ENCODE results near the gene DNAAF3. TPM values are rescaled to one million over a fixed set of nuclear protein-coding genes. Genes with fewer than 3 reads are reported as not detected.
"Not testable (repeated sequence)": the region's sequence is repeated elsewhere in the genome, so short reads cannot be mapped to it uniquely, and the experiment has no call there.

Gene DNAAF3
- total RNA-seq, 4 donors from 2014 or later: 3.3 to 9.1 (median 5.5) TPM

GRCh38 chr19:55208880-55209692 lies 42.7 kb upstream of the DNAAF3 start, which contains the start of gene PTPRH:
TSS of gene PTPRH (minus strand) at chr19:55209501. CDS start at chr19:55209433, 68 bp downstream.
- WGBS, 2 donors: 55 to 70% methylated on average over 4 to 8 of the region's 18 CpGs
- no peaks in the 10 kb centered on the region for H3K27me3 ChIP-seq
- no peak within 1 kb of the TSS for H3K27ac ChIP-seq
- no peaks in the 10 kb centered on the region for H3K9me3 ChIP-seq
- H3K36me3 ChIP-seq: no peaks in the 10 kb centered on the region
- no peak for TF ChIP-seq CTCF (IDR thresholded peaks at IDR 0.05)
- no peak for TF ChIP-seq POLR2A (IDR thresholded peaks at IDR 0.05)
- intact Hi-C loops (cut with DNase I): no loop called here
- no peak within 1 kb of the TSS for H3K4me3 ChIP-seq (replicated peaks in 1 of 3)
- peaks cover 0 to 8% of the 10 kb centered on the region in 2 donors for H3K4me1 ChIP-seq
- DNase-seq: no peak

- no peak overlapping the region for H3K27ac ChIP-seq
- peaks cover 0 to 8% of the 10 kb centered on the region in 2 donors for H3K4me1 ChIP-seq
- no peak overlapping the region for H3K4me3 ChIP-seq (replicated peaks in 1 of 3)
- WGBS, 2 donors: 58 to 72% methylated on average over 14 to 16 of the region's 29 CpGs
- TF ChIP-seq POLR2A (IDR thresholded peaks at IDR 0.05) (no peak), CTCF (IDR thresholded peaks at IDR 0.05) (no peak)
- H3K9me3 ChIP-seq: no peaks in the 10 kb centered on the region
- intact Hi-C loops (cut with DNase I): no loop called here
- no peaks in the 10 kb centered on the region for H3K27me3 ChIP-seq
- no peaks in the 10 kb centered on the region for H3K36me3 ChIP-seq
- peak; percentile 70 to 84 for DNase-seq
Observed at GRCh38 chr19:55206664-55207500, 40.5 kb upstream of the DNAAF3 start.

DNA sequence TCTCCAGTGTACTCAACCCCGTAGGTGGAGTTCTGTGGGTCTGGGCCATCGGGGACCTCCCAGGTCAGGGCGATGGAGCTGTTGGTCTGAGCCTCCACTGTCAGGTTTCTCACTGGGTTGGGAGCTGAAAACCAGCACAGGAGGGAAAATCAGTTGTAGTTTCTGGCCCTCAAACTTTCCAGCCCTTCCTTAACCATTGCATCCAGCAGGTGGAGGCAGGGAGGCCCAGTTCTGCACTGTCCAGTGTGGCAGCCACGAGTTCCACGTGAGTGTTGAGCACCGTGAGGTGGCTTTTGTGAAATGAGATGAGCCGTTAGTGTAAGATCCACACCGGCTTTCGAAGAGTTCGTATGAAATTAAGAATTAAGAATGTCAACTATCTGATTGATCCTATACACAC lies 35.8 kb upstream of the DNAAF3 start:
- H3K36me3 ChIP-seq; H3K4me3 ChIP-seq (replicated peaks in 1 of 3); intact Hi-C loops (cut with DNase I); H3K9me3 ChIP-seq; DNase-seq; H3K27ac ChIP-seq; H3K27me3 ChIP-seq; H3K4me1 ChIP-seq: not testable (repeated sequence)
- 67 to 74% methylated on average over 10 of the region's 10 CpGs for WGBS, 2 donors

- H3K27ac ChIP-seq: no peak overlapping the region
- intact Hi-C loops (cut with DNase I): no loop called here
- no peaks in the 10 kb centered on the region for H3K4me1 ChIP-seq
- H3K36me3 ChIP-seq: no peaks in the 10 kb centered on the region
- DNase-seq: no peak
- no peaks in the 10 kb centered on the region for H3K27me3 ChIP-seq
- no peak overlapping the region for H3K4me3 ChIP-seq (replicated peaks in 1 of 3)
- TF ChIP-seq CTCF (IDR thresholded peaks at IDR 0.05) (no peak), POLR2A (IDR thresholded peaks at IDR 0.05) (no peak)
- WGBS, 2 donors: 65 to 73% methylated on average over 4 to 5 of the region's 5 CpGs
- H3K9me3 ChIP-seq: no peaks in the 10 kb centered on the region
Observed at GRCh38 chr19:55199620-55200204, 33.3 kb upstream of the DNAAF3 start.

- no peaks in the 10 kb centered on the region for H3K9me3 ChIP-seq
- H3K27ac ChIP-seq: no peak overlapping the region
- TF ChIP-seq POLR2A (IDR thresholded peaks at IDR 0.05) (no peak), CTCF (IDR thresholded peaks at IDR 0.05) (no peak)
- DNase-seq: no peak
- no peaks in the 10 kb centered on the region for H3K4me1 ChIP-seq
- H3K27me3 ChIP-seq: no peaks in the 10 kb centered on the region
- 56 to 71% methylated on average over 3 of the region's 5 CpGs for WGBS, 2 donors
- no peak overlapping the region for H3K4me3 ChIP-seq (replicated peaks in 1 of 3)
- intact Hi-C loops (cut with DNase I): no loop called here
- no peaks in the 10 kb centered on the region for H3K36me3 ChIP-seq
Observed at GRCh38 chr19:55198651-55199050, 32.2 kb upstream of the DNAAF3 start.
